NCI-H1048 (cell line): ENCODE results near the gene CSTB.
"Not testable (repeated sequence)": the region's sequence is repeated elsewhere in the genome, so short reads cannot be mapped to it uniquely, and the experiment has no call there.

ENCODE experiments used
- DNase-seq: peaks from one replicate; lab custom pipeline; 2025; lab: John Stamatoyannopoulos, UW

The CSTB gene

GRCh38 chr21:43775795-43776430 is at the start of gene CSTB:
TSS of gene CSTB (minus strand) at chr21:43776308. CDS start at chr21:43776269, 39 bp downstream.
- peak; percentile 53 for DNase-seq

GRCh38 chr21:43825242-43825935 is 49.3 kb upstream of the CSTB start:
- DNase-seq = no peak

GRCh38 chr21:43824333-43825241 is 48.5 kb upstream of the CSTB start:
- DNase-seq = no peak

GRCh38 chr21:43822741-43823140 is 46.6 kb upstream of the CSTB start:
- DNase-seq = not testable (repeated sequence)

- not testable (repeated sequence) for DNase-seq
Measured at GRCh38 chr21:43822166-43822565, 46.1 kb upstream of the CSTB start.

- DNase-seq = no peak
Measured at GRCh38 chr21:43820466-43820865, 44.4 kb upstream of the CSTB start.

- no peak for DNase-seq
Measured at GRCh38 chr21:43819511-43820405, 43.6 kb upstream of the CSTB start.

GRCh38 chr21:43818685-43819084 is 42.6 kb upstream of the CSTB start:
- DNase-seq = no peak

- DNase-seq = no peak
Measured at GRCh38 chr21:43817157-43818086, 41.3 kb upstream of the CSTB start.

- no peak for DNase-seq
Measured at GRCh38 chr21:43816611-43817071, 40.5 kb upstream of the CSTB start.

- DNase-seq = no peak
Measured at GRCh38 chr21:43815991-43816390, 39.9 kb upstream of the CSTB start.

GRCh38 chr21:43815107-43815613 is 39.1 kb upstream of the CSTB start:
- peak; percentile 28 for DNase-seq

- DNase-seq = no peak
Measured at GRCh38 chr21:43814215-43815106, 38.4 kb upstream of the CSTB start.

GRCh38 chr21:43813656-43813980 is 37.5 kb upstream of the CSTB start:
- no peak for DNase-seq

- no peak for DNase-seq
Measured at GRCh38 chr21:43812957-43813655, 37.0 kb upstream of the CSTB start.

- DNase-seq = no peak
Measured at GRCh38 chr21:43812139-43812821, 36.2 kb upstream of the CSTB start.

GRCh38 chr21:43811262-43812105 is 35.4 kb upstream of the CSTB start:
- DNase-seq = no peak
